ENCODE measurements around the gene SPINT3. TPM values are rescaled to one million over a fixed set of nuclear protein-coding genes. Genes with fewer than 3 reads are reported as not detected.

The SPINT3 gene, protein sequence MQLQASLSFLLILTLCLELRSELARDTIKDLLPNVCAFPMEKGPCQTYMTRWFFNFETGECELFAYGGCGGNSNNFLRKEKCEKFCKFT
- polyA plus RNA-seq = not detected

GRCh38 chr20:45515147-45515913, at the start of gene SPINT3:
Gene SPINT3, minus strand, starts transcription at chr20:45515622. Its CDS starts 14 bp downstream, at chr20:45515608.
- Histone ChIP-seq H3K27me3 (ENCODE audit: control insufficient read depth in 1 of 2, insufficient read depth in 2 of 2, low read length in 2 of 2) (no peaks in the 10 kb centered on the region), H3K4me3 (ENCODE audit: low read depth in 1 of 2, low read length in 2 of 2) (no peak within 1 kb of the TSS), H3K27ac (ENCODE audit: low read depth in 2 of 2, low read length in 1 of 2) (no peak within 1 kb of the TSS), H3K36me3 (ENCODE audit: control insufficient read depth in 2 of 2, insufficient read depth in 2 of 2, low read length in 1 of 2) (no peaks in the 10 kb centered on the region), H3K4me1 (ENCODE audit: control insufficient read depth in 2 of 2, insufficient read depth in 2 of 2, low read length in 1 of 2) (no peaks in the 10 kb centered on the region), H3K9me3 (ENCODE audit: control insufficient read depth in 2 of 2, insufficient read depth in 1 of 2, low read depth in 1 of 2, low read length in 1 of 2) (no peaks in the 10 kb centered on the region)
- WGBS, 2 donors = 65 to 70% methylated on average over 5 of the region's 5 CpGs

DNA sequence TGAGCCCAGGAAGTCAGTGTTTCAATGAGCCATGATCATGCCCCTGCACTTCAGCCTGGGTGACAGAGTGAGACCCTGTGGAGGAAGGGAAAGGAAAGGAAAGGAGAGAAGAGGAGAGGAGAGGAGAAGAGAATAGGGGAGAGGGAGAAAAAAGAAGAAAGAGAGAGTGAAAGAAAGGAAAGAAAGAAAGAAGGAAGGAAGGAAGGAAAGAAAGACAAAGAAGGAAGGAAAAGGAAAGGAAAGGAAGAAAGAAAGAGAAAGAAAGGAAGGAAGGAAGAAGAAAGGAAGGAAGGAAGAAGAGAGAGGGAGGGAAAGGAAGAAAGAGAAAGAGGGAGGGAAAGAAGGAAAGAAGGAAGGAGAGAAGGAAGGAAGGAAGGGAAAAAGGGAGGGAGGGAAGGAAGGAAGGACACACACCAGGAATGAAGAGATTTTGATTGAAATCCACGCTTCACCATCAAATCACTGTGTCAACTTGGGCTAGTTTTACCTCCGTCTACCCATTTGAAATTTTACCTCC, 49.4 kb upstream of the SPINT3 start:
- no peaks in the 10 kb centered on the region for H3K36me3 ChIP-seq (ENCODE audit: control insufficient read depth in 2 of 2, insufficient read depth in 2 of 2, low read length in 1 of 2)
- WGBS, 2 donors = 77 to 81% methylated on average over 2 of the region's 2 CpGs
- no peaks in the 10 kb centered on the region for H3K4me1 ChIP-seq (ENCODE audit: control insufficient read depth in 2 of 2, insufficient read depth in 2 of 2, low read length in 1 of 2)
- H3K9me3 ChIP-seq (ENCODE audit: control insufficient read depth in 2 of 2, insufficient read depth in 1 of 2, low read depth in 1 of 2, low read length in 1 of 2) = peaks cover 0 to 3% of the 10 kb centered on the region in 2 donors
- H3K4me3 ChIP-seq (ENCODE audit: low read depth in 1 of 2, low read length in 2 of 2) = no peak overlapping the region
- no peak overlapping the region for H3K27ac ChIP-seq (ENCODE audit: low read depth in 2 of 2, low read length in 1 of 2)
- peaks cover 0 to 11% of the 10 kb centered on the region in 2 donors for H3K27me3 ChIP-seq (ENCODE audit: control insufficient read depth in 1 of 2, insufficient read depth in 2 of 2, low read length in 2 of 2)

GRCh38 chr20:45555198-45555597, 39.8 kb upstream of the SPINT3 start:
- 69 to 80% methylated on average over 1 of the region's 1 CpG for WGBS, 2 donors
- Histone ChIP-seq H3K4me3 (ENCODE audit: low read depth in 1 of 2, low read length in 2 of 2) (no peak overlapping the region), H3K4me1 (ENCODE audit: control insufficient read depth in 2 of 2, insufficient read depth in 2 of 2, low read length in 1 of 2) (no peaks in the 10 kb centered on the region), H3K27me3 (ENCODE audit: control insufficient read depth in 1 of 2, insufficient read depth in 2 of 2, low read length in 2 of 2) (peaks cover 0 to 12% of the 10 kb centered on the region in 2 donors), H3K27ac (ENCODE audit: low read depth in 2 of 2, low read length in 1 of 2) (no peak overlapping the region), H3K36me3 (ENCODE audit: control insufficient read depth in 2 of 2, insufficient read depth in 2 of 2, low read length in 1 of 2) (no peaks in the 10 kb centered on the region), H3K9me3 (ENCODE audit: control insufficient read depth in 2 of 2, insufficient read depth in 1 of 2, low read depth in 1 of 2, low read length in 1 of 2) (no peaks in the 10 kb centered on the region)

- no peak overlapping the region for H3K4me3 ChIP-seq (ENCODE audit: low read depth in 1 of 2, low read length in 2 of 2)
- H3K36me3 ChIP-seq (ENCODE audit: control insufficient read depth in 2 of 2, insufficient read depth in 2 of 2, low read length in 1 of 2) = no peaks in the 10 kb centered on the region
- H3K27me3 ChIP-seq (ENCODE audit: control insufficient read depth in 1 of 2, insufficient read depth in 2 of 2, low read length in 2 of 2) = peaks cover 0 to 9% of the 10 kb centered on the region in 2 donors
- H3K9me3 ChIP-seq (ENCODE audit: control insufficient read depth in 2 of 2, insufficient read depth in 1 of 2, low read depth in 1 of 2, low read length in 1 of 2) = no peaks in the 10 kb centered on the region
- WGBS, 2 donors = 68 to 83% methylated on average over 2 of the region's 2 CpGs
- no peaks in the 10 kb centered on the region for H3K4me1 ChIP-seq (ENCODE audit: control insufficient read depth in 2 of 2, insufficient read depth in 2 of 2, low read length in 1 of 2)
- H3K27ac ChIP-seq (ENCODE audit: low read depth in 2 of 2, low read length in 1 of 2) = no peak overlapping the region
Measured at GRCh38 chr20:45552456-45552855, 37.0 kb upstream of the SPINT3 start.

DNA sequence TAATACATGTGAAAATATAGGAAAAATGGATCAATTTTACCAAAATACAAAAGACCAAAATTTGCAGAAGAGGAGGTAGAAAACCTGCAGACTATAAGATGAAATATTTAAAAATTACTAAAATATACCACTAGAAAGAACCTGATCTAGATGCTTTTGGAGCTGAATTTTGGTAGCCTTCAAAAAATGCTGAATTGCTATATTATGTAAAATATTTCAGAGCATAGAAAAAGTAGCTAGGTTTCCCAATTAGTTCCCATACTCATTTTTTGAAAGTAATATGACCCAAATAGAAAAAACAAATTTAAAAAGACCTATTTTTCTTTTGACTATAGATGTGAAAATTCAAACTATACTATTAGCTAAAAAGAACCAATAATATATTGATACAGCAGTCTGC, 35.3 kb upstream of the SPINT3 start:
- H3K36me3 ChIP-seq (ENCODE audit: control insufficient read depth in 2 of 2, insufficient read depth in 2 of 2, low read length in 1 of 2) = no peaks in the 10 kb centered on the region
- peaks cover 0 to 14% of the 10 kb centered on the region in 2 donors for H3K27me3 ChIP-seq (ENCODE audit: control insufficient read depth in 1 of 2, insufficient read depth in 2 of 2, low read length in 2 of 2)
- no peak overlapping the region for H3K27ac ChIP-seq (ENCODE audit: low read depth in 2 of 2, low read length in 1 of 2)
- no peaks in the 10 kb centered on the region for H3K4me1 ChIP-seq (ENCODE audit: control insufficient read depth in 2 of 2, insufficient read depth in 2 of 2, low read length in 1 of 2)
- no peaks in the 10 kb centered on the region for H3K9me3 ChIP-seq (ENCODE audit: control insufficient read depth in 2 of 2, insufficient read depth in 1 of 2, low read depth in 1 of 2, low read length in 1 of 2)
- H3K4me3 ChIP-seq (ENCODE audit: low read depth in 1 of 2, low read length in 2 of 2) = no peak overlapping the region

DNA sequence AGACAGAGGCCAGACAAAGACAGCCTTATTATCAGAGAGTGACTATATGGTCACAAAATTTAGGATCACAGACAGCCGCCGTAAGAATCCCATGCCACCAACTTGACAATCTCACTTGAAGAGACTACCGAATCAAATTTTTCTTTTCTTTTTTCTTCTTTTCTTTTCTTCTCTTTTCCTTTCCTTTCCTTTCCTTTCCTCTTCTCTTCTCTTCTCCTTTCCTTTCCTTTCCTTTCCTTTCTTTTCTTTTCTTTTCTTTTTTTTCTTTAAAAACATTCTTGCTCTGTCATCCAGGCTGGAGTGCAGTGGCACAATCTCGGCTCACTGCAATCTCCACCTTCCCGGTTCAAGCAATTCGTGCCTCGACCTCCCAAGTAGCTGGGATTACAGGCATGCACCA, 33.0 kb upstream of the SPINT3 start:
- H3K27me3 ChIP-seq (ENCODE audit: control insufficient read depth in 1 of 2, insufficient read depth in 2 of 2, low read length in 2 of 2) = peaks cover 4 to 14% of the 10 kb centered on the region in 2 donors
- 83 to 89% methylated on average over 7 of the region's 7 CpGs for WGBS, 2 donors
- no peaks in the 10 kb centered on the region for H3K9me3 ChIP-seq (ENCODE audit: control insufficient read depth in 2 of 2, insufficient read depth in 1 of 2, low read depth in 1 of 2, low read length in 1 of 2)
- no peaks in the 10 kb centered on the region for H3K36me3 ChIP-seq (ENCODE audit: control insufficient read depth in 2 of 2, insufficient read depth in 2 of 2, low read length in 1 of 2)
- H3K27ac ChIP-seq (ENCODE audit: low read depth in 2 of 2, low read length in 1 of 2) = no peak overlapping the region
- no peak overlapping the region for H3K4me3 ChIP-seq (ENCODE audit: low read depth in 1 of 2, low read length in 2 of 2)
- H3K4me1 ChIP-seq (ENCODE audit: control insufficient read depth in 2 of 2, insufficient read depth in 2 of 2, low read length in 1 of 2) = no peaks in the 10 kb centered on the region

DNA sequence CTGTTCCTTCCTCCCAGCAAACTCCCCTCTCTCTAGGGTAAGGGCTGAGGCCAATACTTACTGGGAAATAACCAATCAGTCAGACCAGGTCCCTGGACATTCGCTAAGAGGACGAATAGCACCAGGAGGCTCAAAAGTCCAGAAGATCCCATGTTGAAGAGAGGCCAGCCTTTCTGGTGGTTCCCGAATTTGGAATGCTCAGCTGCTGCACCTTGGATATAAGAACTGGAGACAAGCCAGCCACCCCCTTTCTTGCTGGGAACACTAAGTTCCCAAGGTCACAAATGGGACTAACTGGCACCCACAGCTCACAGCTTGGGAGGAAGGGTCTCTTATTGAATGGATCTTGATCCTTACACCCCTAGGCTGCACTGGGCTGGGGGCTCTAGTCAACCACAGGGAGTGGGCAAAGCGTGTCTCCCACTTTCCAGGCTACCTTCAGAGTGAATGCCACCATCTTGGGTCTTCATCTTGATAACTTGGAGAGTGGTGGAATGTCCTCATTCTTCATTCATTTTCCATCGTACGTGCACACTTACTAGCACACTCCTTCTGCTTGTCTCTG, 31.9 kb upstream of the SPINT3 start, which contains the start of gene EPPIN:
TSS of gene EPPIN (minus strand) at position 196 of the 565 bp plus-strand sequence. CDS start at position 152, 44 bp downstream.
- peaks cover 4 to 14% of the 10 kb centered on the region in 2 donors for H3K27me3 ChIP-seq (ENCODE audit: control insufficient read depth in 1 of 2, insufficient read depth in 2 of 2, low read length in 2 of 2)
- no peak within 1 kb of the TSS for H3K27ac ChIP-seq (ENCODE audit: low read depth in 2 of 2, low read length in 1 of 2)
- H3K4me3 ChIP-seq (ENCODE audit: low read depth in 1 of 2, low read length in 2 of 2) = no peak within 1 kb of the TSS
- H3K4me1 ChIP-seq (ENCODE audit: control insufficient read depth in 2 of 2, insufficient read depth in 2 of 2, low read length in 1 of 2) = no peaks in the 10 kb centered on the region
- 79 to 81% methylated on average over 6 of the region's 6 CpGs for WGBS, 2 donors
- H3K9me3 ChIP-seq (ENCODE audit: control insufficient read depth in 2 of 2, insufficient read depth in 1 of 2, low read depth in 1 of 2, low read length in 1 of 2) = no peaks in the 10 kb centered on the region
- H3K36me3 ChIP-seq (ENCODE audit: control insufficient read depth in 2 of 2, insufficient read depth in 2 of 2, low read length in 1 of 2) = no peaks in the 10 kb centered on the region

DNA sequence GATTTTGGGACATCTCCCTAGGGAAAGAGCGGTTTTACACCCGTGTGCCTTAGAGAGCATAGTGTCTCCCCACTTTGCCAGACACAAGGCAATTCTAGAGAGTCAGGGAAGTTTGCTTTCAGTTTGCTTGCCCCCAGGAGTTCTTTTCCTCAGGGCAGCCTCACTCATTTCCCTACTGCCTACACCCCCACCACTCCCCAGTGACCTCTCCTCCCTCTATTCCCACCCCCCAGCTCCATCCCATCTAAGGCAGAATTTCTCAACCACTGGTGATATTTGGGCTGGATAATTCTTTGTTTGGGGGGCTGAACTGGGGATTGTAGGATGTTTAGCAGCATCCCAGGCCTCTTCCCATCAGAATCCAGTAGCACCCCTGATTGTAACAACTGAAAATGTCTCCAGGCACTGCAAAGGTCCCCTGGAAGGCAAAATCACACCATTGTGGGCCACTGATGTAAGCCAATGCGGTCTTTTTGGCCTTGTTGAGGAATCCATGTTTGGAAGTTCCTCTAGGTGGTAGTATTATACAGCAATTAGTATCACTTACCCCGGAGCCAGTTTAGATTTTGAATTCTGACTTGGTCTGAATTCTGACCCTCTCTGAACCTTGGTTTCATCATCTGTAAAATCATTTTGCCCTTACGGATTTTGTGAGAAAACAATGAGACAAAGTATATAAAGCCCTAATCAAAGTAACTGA, 30.5 kb upstream of the SPINT3 start:
- Histone ChIP-seq H3K36me3 (ENCODE audit: control insufficient read depth in 2 of 2, insufficient read depth in 2 of 2, low read length in 1 of 2) (no peaks in the 10 kb centered on the region), H3K4me1 (ENCODE audit: control insufficient read depth in 2 of 2, insufficient read depth in 2 of 2, low read length in 1 of 2) (no peaks in the 10 kb centered on the region), H3K4me3 (ENCODE audit: low read depth in 1 of 2, low read length in 2 of 2) (no peak overlapping the region), H3K9me3 (ENCODE audit: control insufficient read depth in 2 of 2, insufficient read depth in 1 of 2, low read depth in 1 of 2, low read length in 1 of 2) (no peaks in the 10 kb centered on the region), H3K27me3 (ENCODE audit: control insufficient read depth in 1 of 2, insufficient read depth in 2 of 2, low read length in 2 of 2) (peaks cover 4 to 18% of the 10 kb centered on the region in 2 donors), H3K27ac (ENCODE audit: low read depth in 2 of 2, low read length in 1 of 2) (no peak overlapping the region)
- WGBS, 2 donors = 28 to 29% methylated on average over 5 of the region's 5 CpGs

- Histone ChIP-seq H3K4me3 (ENCODE audit: low read depth in 1 of 2, low read length in 2 of 2) (no peak overlapping the region), H3K27me3 (ENCODE audit: control insufficient read depth in 1 of 2, insufficient read depth in 2 of 2, low read length in 2 of 2) (peaks cover 4 to 19% of the 10 kb centered on the region in 2 donors), H3K27ac (ENCODE audit: low read depth in 2 of 2, low read length in 1 of 2) (no peak overlapping the region), H3K36me3 (ENCODE audit: control insufficient read depth in 2 of 2, insufficient read depth in 2 of 2, low read length in 1 of 2) (no peaks in the 10 kb centered on the region), H3K4me1 (ENCODE audit: control insufficient read depth in 2 of 2, insufficient read depth in 2 of 2, low read length in 1 of 2) (no peaks in the 10 kb centered on the region), H3K9me3 (ENCODE audit: control insufficient read depth in 2 of 2, insufficient read depth in 1 of 2, low read depth in 1 of 2, low read length in 1 of 2) (no peaks in the 10 kb centered on the region)
- WGBS, 2 donors = 71 to 74% methylated on average over 3 of the region's 3 CpGs
Measured at GRCh38 chr20:45545351-45545750, 29.9 kb upstream of the SPINT3 start.

All from esophagus (tissue), 2 donors.